SU-DHL-6 (cell line): ENCODE data around the gene ATG14.

Experiments
- H2AFZ ChIP-seq: fragments of 200-600 bp; sonication (generic); 2 replicates; pipeline ENCODE4 v1.6.1; 2014; ENCODE audit warnings: low read depth, mild to moderate bottlenecking, moderate library complexity, mixed read lengths, antibody characterized with exemption, low read length; ENCODE audit not compliant: severe bottlenecking
- H3F3A ChIP-seq: fragments of 200-600 bp; shearing (Covaris generic); 2 replicates; pipeline ENCODE4 v1.6.0; 2016; ENCODE audit warnings: antibody characterized with exemption, mild to moderate bottlenecking; ENCODE audit not compliant: insufficient read depth
- H3K27ac ChIP-seq: fragments of 200-600 bp; sonication (generic); 2 replicates; pipeline ENCODE4 v1.5.1; 2016; ENCODE audit warnings: low read depth, mild to moderate bottlenecking, low read length, moderate library complexity, mixed read lengths
- H3K27me3 ChIP-seq: fragments of 200-600 bp; sonication (generic), shearing (Covaris generic); 2 replicates; pipeline ENCODE4 v1.6.0; 2014; ENCODE audit warnings: mild to moderate bottlenecking, low read length
- H3K36me3 ChIP-seq: fragments of 200-600 bp; sonication (generic); 2 replicates; pipeline ENCODE4 v1.6.1; 2014; ENCODE audit warnings: mild to moderate bottlenecking, low read length, mixed read lengths
- H3K4me2 ChIP-seq: fragments of 300-600, 200-600 bp; shearing (Covaris generic), sonication (generic); 2 replicates; pipeline ENCODE4 v1.6.0; 2014; ENCODE audit warnings: low read length, low read depth, mild to moderate bottlenecking; ENCODE audit not compliant: poor library complexity, severe bottlenecking
- H3K4me3 ChIP-seq: fragments of 200-600 bp; sonication (generic); 2 replicates; pipeline ENCODE4 v1.5.1; 2014; ENCODE audit warnings: antibody characterized with exemption, low read length, mild to moderate bottlenecking, mixed read lengths; ENCODE audit not compliant: insufficient read depth, poor library complexity, severe bottlenecking
- H3K79me2 ChIP-seq: fragments of 200-600 bp; sonication (generic); 2 replicates; pipeline ENCODE4 v1.6.1; 2014; ENCODE audit warnings: mild to moderate bottlenecking, low read length, moderate library complexity; ENCODE audit not compliant: insufficient read depth
- H3K9ac ChIP-seq: fragments of 200-600 bp; sonication (generic); 2 replicates; pipeline ENCODE4 v1.7.0; 2014; ENCODE audit warnings: mild to moderate bottlenecking, low read length
- H3K9me2 ChIP-seq: fragments of 200-600 bp; sonication (generic); replicated peaks from 2 replicates; pipeline ENCODE4 v1.6.1; 2014; ENCODE audit warnings: low read length; ENCODE audit not compliant: insufficient read depth
- H3K9me3 ChIP-seq: fragments of 200-600 bp; sonication (generic); 2 replicates; pipeline ENCODE4 v1.6.1; 2014; ENCODE audit warnings: low read length, mixed read lengths; ENCODE audit not compliant: insufficient read depth
- H4K20me1 ChIP-seq: fragments of 200-600 bp; sonication (generic); 2 replicates; pipeline ENCODE4 v1.6.1; 2014; ENCODE audit warnings: low read depth, mild to moderate bottlenecking, antibody characterized with exemption, low read length, moderate library complexity, mixed read lengths
- EZH2phosphoT487 ChIP-seq: fragments of 200-600 bp; sonication (generic), shearing (Covaris generic); conservative IDR thresholded peaks from 2 replicates; pipeline ENCODE4 v1.6.1; 2018; ENCODE audit warnings: mild to moderate bottlenecking, antibody characterized with exemption, low read length, moderate library complexity, mixed read lengths
- TF ChIP-seq, protein P1 (sequence below): fragments of 200-600 bp; sonication (generic); IDR thresholded peaks from one replicate; pipeline ENCODE4 v1.5.1; 2017; ENCODE audit warnings: antibody characterized with exemption, mild to moderate bottlenecking, low read length, moderate library complexity; ENCODE audit not compliant: insufficient read depth, poor library complexity, severe bottlenecking

ATG14 gene

DNA sequence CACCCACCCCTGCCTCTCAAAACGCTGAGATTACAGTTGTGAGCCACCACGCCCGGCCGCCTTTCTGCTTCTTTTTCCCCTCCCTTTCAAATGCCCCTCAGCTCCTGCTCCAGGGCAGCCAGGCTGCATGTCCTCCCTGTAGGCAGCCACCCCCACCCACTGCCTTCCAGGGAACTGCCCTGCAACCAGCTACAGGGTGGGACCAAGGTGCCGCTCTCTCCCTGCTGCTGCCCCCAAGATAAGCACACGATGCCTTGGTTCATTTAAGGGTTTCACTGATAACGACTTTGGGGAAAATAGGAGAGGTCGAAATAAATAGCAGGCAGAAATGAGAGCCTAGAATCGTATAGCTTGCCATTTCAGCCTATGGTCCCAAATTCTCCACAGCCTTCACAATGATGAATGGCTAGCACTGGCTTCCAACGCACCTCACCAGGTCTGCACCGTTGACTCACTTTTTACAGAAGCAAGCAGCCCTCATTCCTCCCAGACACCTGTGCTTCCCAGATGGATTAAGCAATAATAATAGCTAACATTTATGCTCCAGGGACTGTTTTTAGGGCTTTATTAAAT lies 40.7 kb downstream of the ATG14 start:
- Histone ChIP-seq H3K27me3 (no peaks in the 10 kb centered on the region), H3K79me2 (no peaks in the 10 kb centered on the region), H3K9ac (no peak overlapping the region), H3K9me2 (no peaks in the 10 kb centered on the region), H3F3A (no peaks in the 10 kb centered on the region), H3K36me3 (no peaks in the 10 kb centered on the region), H3K9me3 (no peaks in the 10 kb centered on the region), H3K4me3 (no peak overlapping the region), H3K27ac (no peak overlapping the region), H2AFZ (no peak overlapping the region), H3K4me2 (no peak overlapping the region), H4K20me1 (no peaks in the 10 kb centered on the region)
- no peak for TF ChIP-seq EZH2phosphoT487
- TF ChIP-seq, protein P1, sequence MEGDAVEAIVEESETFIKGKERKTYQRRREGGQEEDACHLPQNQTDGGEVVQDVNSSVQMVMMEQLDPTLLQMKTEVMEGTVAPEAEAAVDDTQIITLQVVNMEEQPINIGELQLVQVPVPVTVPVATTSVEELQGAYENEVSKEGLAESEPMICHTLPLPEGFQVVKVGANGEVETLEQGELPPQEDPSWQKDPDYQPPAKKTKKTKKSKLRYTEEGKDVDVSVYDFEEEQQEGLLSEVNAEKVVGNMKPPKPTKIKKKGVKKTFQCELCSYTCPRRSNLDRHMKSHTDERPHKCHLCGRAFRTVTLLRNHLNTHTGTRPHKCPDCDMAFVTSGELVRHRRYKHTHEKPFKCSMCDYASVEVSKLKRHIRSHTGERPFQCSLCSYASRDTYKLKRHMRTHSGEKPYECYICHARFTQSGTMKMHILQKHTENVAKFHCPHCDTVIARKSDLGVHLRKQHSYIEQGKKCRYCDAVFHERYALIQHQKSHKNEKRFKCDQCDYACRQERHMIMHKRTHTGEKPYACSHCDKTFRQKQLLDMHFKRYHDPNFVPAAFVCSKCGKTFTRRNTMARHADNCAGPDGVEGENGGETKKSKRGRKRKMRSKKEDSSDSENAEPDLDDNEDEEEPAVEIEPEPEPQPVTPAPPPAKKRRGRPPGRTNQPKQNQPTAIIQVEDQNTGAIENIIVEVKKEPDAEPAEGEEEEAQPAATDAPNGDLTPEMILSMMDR = no peak

GRCh38 chr14:55366271-55366670 lies 45.4 kb downstream of the ATG14 start:
- Histone ChIP-seq H3K27me3 (no peaks in the 10 kb centered on the region), H3K4me3 (no peak overlapping the region), H2AFZ (no peak overlapping the region), H4K20me1 (no peaks in the 10 kb centered on the region), H3K9ac (no peak overlapping the region), H3K27ac (no peak overlapping the region), H3K9me3 (no peaks in the 10 kb centered on the region), H3K9me2 (no peaks in the 10 kb centered on the region), H3K79me2 (no peaks in the 10 kb centered on the region), H3K4me2 (no peak overlapping the region), H3K36me3 (no peaks in the 10 kb centered on the region), H3F3A (no peaks in the 10 kb centered on the region)
- TF ChIP-seq EZH2phosphoT487 = no peak
- TF ChIP-seq, protein P1 = no peak

DNA sequence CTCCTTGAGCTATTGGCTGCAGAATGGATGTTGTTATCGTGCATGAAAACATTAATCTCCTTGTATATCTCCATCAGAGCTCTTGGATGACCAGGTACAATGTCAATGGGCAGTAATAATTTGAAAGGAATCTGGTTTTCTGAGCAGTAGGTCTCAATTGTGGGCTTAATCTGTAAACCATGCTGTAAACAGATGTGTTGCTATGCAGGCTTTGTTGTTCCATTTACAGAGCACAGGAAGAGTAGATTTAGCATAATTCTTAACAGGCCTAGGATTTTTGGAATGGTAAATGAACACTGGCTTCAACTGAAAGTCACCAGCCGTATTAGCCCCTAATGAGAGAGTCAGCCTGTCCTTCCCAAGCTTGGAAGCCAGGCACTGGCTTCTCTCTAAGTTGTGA lies 50.4 kb downstream of the ATG14 start:
- Histone ChIP-seq H4K20me1 (no peaks in the 10 kb centered on the region), H3K36me3 (no peaks in the 10 kb centered on the region), H3K4me2 (no peak overlapping the region), H3K79me2 (no peaks in the 10 kb centered on the region), H3K4me3 (no peak overlapping the region), H3K27ac (no peak overlapping the region), H3K9ac (no peak overlapping the region), H3F3A (no peaks in the 10 kb centered on the region), H3K9me2 (no peaks in the 10 kb centered on the region), H2AFZ (no peak overlapping the region), H3K27me3 (no peaks in the 10 kb centered on the region), H3K9me3 (no peaks in the 10 kb centered on the region)
- TF ChIP-seq, protein P1 = no peak
- no peak for TF ChIP-seq EZH2phosphoT487

- no peaks in the 10 kb centered on the region for H3K27me3 ChIP-seq
- no peaks in the 10 kb centered on the region for H3K36me3 ChIP-seq
- H3K27ac ChIP-seq = no peak overlapping the region
- no peak overlapping the region for H2AFZ ChIP-seq
- no peaks in the 10 kb centered on the region for H3K9me2 ChIP-seq
- no peaks in the 10 kb centered on the region for H4K20me1 ChIP-seq
- H3F3A ChIP-seq = no peaks in the 10 kb centered on the region
- no peaks in the 10 kb centered on the region for H3K9me3 ChIP-seq
- no peak overlapping the region for H3K4me3 ChIP-seq
- TF ChIP-seq EZH2phosphoT487 = no peak
- TF ChIP-seq, protein P1 = no peak
- no peak overlapping the region for H3K9ac ChIP-seq
- H3K4me2 ChIP-seq = no peak overlapping the region
- no peaks in the 10 kb centered on the region for H3K79me2 ChIP-seq
These were observed 52.3 kb downstream of the ATG14 start for GRCh38 chr14:55359307-55359706.
